CD4-positive, alpha-beta T cell (primary cell): ENCODE data around the gene SENP3. TPM values are rescaled to one million over a fixed set of nuclear protein-coding genes. Genes with fewer than 3 reads are reported as not detected.

Experiments
- ATAC-seq: fragments of 200-7000 bp; cut with Tn5 transposase; one replicate; pipeline ENCODE4 v1.10.0; 2022; ENCODE audit warnings: mild to moderate bottlenecking; ENCODE audit not compliant: poor library complexity
- CTCF ChIA-PET: fragments of 350-600 bp; sonication (Branson Sonifier 250); formaldehyde crosslinking; loops from one replicate; lab custom pipeline; 2021; ENCODE audit warnings: antibody characterized with exemption, inconsistent platforms; lab: Charles Lee
- POLR2A ChIA-PET: fragments of 350-600 bp; sonication (Branson Sonifier 250); formaldehyde crosslinking; loops from one replicate; lab custom pipeline; 2021; ENCODE audit warnings: antibody characterized with exemption, inconsistent platforms; lab: Charles Lee
- DNase-seq, 14 experiments: peaks; one replicate each; pipeline ENCODE4 v3.0.0-alpha.2; 2013 to 2020; ENCODE audit warnings: mixed read lengths in 2 of 14
- H3K27ac ChIP-seq, 2 donors: one replicate each; pipeline versions ENCODE4 v1.5.1 to v1.7.0; 2013; ENCODE audit warnings: low read length in 2 of 2, low read depth in 1 of 2, mild to moderate bottlenecking in 1 of 2
- H3K27me3 ChIP-seq, 2 experiments: 1 replicate in 1 of 2; 2 replicates in 1 of 2; pipeline versions ENCODE4 v1.6.1 to v1.7.0; 2013; ENCODE audit warnings: low read length in 2 of 2, control low read depth in 1 of 2, mild to moderate bottlenecking in 1 of 2, moderate library complexity in 1 of 2; ENCODE audit not compliant: insufficient read depth in 2 of 2, control insufficient read depth in 1 of 2
- H3K36me3 ChIP-seq: one replicate; pipeline ENCODE4 v1.6.1; 2013; ENCODE audit warnings: low read length, control low read depth; ENCODE audit not compliant: insufficient read depth
- H3K4me1 ChIP-seq: one replicate; pipeline ENCODE4 v1.6.1; 2013; ENCODE audit warnings: low read length, control low read depth; ENCODE audit not compliant: insufficient read depth
- H3K4me3 ChIP-seq: one replicate; pipeline ENCODE4 v1.5.1; 2013; ENCODE audit warnings: mild to moderate bottlenecking, low read length, moderate library complexity
- H3K9me3 ChIP-seq, 2 experiments: 1 replicate in 1 of 2; 2 replicates in 1 of 2; pipeline versions ENCODE4 v1.6.1 to v1.7.0; 2013; ENCODE audit warnings: low read length in 2 of 2, mild to moderate bottlenecking in 2 of 2, control low read depth in 1 of 2, moderate library complexity in 1 of 2; ENCODE audit not compliant: control insufficient read depth in 1 of 2, insufficient read depth in 1 of 2
- H3K27ac Mint-ChIP-seq: one replicate; pipeline ENCODE4 v1.8.0; 2020; ENCODE audit warnings: mixed read lengths
- H3K27me3 Mint-ChIP-seq: one replicate; pipeline ENCODE4 v1.8.0; 2021; ENCODE audit warnings: mixed read lengths
- H3K36me3 Mint-ChIP-seq: one replicate; pipeline ENCODE4 v1.8.0; 2021; ENCODE audit warnings: low read depth, mixed read lengths
- H3K4me1 Mint-ChIP-seq: one replicate; pipeline ENCODE4 v1.8.0; 2021; ENCODE audit warnings: low read depth, mixed read lengths
- H3K4me3 Mint-ChIP-seq: one replicate; pipeline ENCODE4 v1.8.0; 2020; ENCODE audit warnings: mild to moderate bottlenecking, mixed read lengths
- H3K9me3 Mint-ChIP-seq: one replicate; pipeline ENCODE4 v1.8.0; 2020; ENCODE audit warnings: mixed read lengths
- CTCF ChIP-seq: fragments of 200-600 bp; IDR thresholded peaks from one replicate; pipeline ENCODE4 v1.8.0; 2022; ENCODE audit warnings: antibody characterized with exemption, mild to moderate bottlenecking
- intact Hi-C, 2 experiments: fragments of 100-400 bp; cut with DNase I in 1 of 2; cut with micrococcal nuclease in 1 of 2; formaldehyde crosslinking; loops; one replicate each; pipeline versions ENCODE4 v1.15.1 to v1.9.0; 2023 to 2025; cut with DNase I, micrococcal nuclease
- polyA plus RNA-seq, 2 donors: library from polyadenylated mRNA; unstranded; fragments of 120-200 nt; gene quantifications; one replicate each; pipeline ENCODE4 v1.2.1, GENCODE V29; 2013
- total RNA-seq, 174 experiments: library from RNA in 2 of 174; stranded (reverse) in 2 of 174; gene quantifications; one replicate each; pipeline ENCODE4 v1.2.3 and lab custom pipeline; 2021 to 2026

Gene SENP3
- total RNA-seq (10 to 100 TPM; 27.7 to 28.9 TPM), total RNA-seq (lab: John Stamatoyannopoulos, UW) (6.8 to 47.7 (median 14.7) reads per million in 172 experiments)
- polyA plus RNA-seq (2013, experiment 1 of 2), result 36.2 TPM
- polyA plus RNA-seq (2013, experiment 2 of 2), result 39.7 TPM

GRCh38 chr17:7561589-7562207, at the start of gene SENP3:
Gene SENP3, plus strand, starts transcription at chr17:7561919. Its CDS starts 1,158 bp downstream, at chr17:7563077.
- intact Hi-C loops, result loop anchor here (1.0 to 5.0 kb wide), 7 partner anchors 11 to 309 kb away; partner anchors contain the start of genes CTDNEP1 (in 1 of the 2), ELP5 (in 1 of the 2), POLR2A (in 1 of the 2) and TMEM102 (in 1 of the 2)

GRCh38 chr17:7512105-7512504, 49.6 kb upstream of the SENP3 start:
- Mint-ChIP-seq H3K9me3 (no peaks in the 10 kb centered on the region), H3K27ac (no peak overlapping the region), H3K4me3 (no peak overlapping the region), H3K36me3 (peaks cover 78% of the 10 kb centered on the region), H3K27me3 (no peaks in the 10 kb centered on the region), H3K4me1 (no peaks in the 10 kb centered on the region)
- intact Hi-C loops, result loop anchor here in 1 of 2 experiments (10.0 kb wide), 1 partner anchor 173 kb away; the partner anchor contains the start of genes TP53 and WRAP53
- Histone ChIP-seq H3K36me3 (peaks cover 69% of the 10 kb centered on the region), H3K4me3 (no peak overlapping the region), H3K27me3 (no peaks in the 10 kb centered on the region), H3K4me1 (no peaks in the 10 kb centered on the region), H3K27ac (no peak overlapping the region), H3K9me3 (no peaks in the 10 kb centered on the region)
- DNase-seq (no peak), ATAC-seq (no peak)
- TF ChIP-seq CTCF, result no peak
- POLR2A ChIA-PET, result no interaction called here
- CTCF ChIA-PET, result no interaction called here

More at GRCh38 chr17:7561589-7562207, at the start of gene SENP3:
- peaks cover 66% of the 10 kb centered on the region for H3K4me1 ChIP-seq
- peaks cover 34% of the 10 kb centered on the region for H3K4me1 Mint-ChIP-seq
- ChIA-PET POLR2A (interaction anchor here (0.8 to 4.8 kb wide), 27 partner anchors 9 to 327 kb away, joined by 3 to 51 read pairs (median 5); partner anchors contain the start of genes ACAP1, DVL2, FXR2 and MPDU1), CTCF (interaction anchor here (1.1 to 2.9 kb wide), 24 partner anchors 9 to 238 kb away, joined by 3 to 48 read pairs (median 10); partner anchors contain the start of genes ACAP1, CD68, FXR2 and MPDU1)
- no peaks in the 10 kb centered on the region for H3K9me3 ChIP-seq
- H3K9me3 Mint-ChIP-seq, result no peaks in the 10 kb centered on the region
- no peaks in the 10 kb centered on the region for H3K27me3 ChIP-seq
- H3K27me3 Mint-ChIP-seq, result no peaks in the 10 kb centered on the region
- H3K36me3 ChIP-seq, result peaks cover 36% of the 10 kb centered on the region
- DNase-seq (peak; percentile 77 to 98 (median 86)), ATAC-seq (peak; percentile 83)
- peaks cover 43% of the 10 kb centered on the region for H3K36me3 Mint-ChIP-seq
- peak within 1 kb of the TSS; percentile 95 for H3K4me3 Mint-ChIP-seq
- H3K27ac Mint-ChIP-seq, result peak within 1 kb of the TSS; percentile 93
- H3K4me3 ChIP-seq, result peak within 1 kb of the TSS; percentile 91
- no peak for TF ChIP-seq CTCF
- H3K27ac ChIP-seq, result peak within 1 kb of the TSS; percentile 88 to 96

GRCh38 chr17:7512824-7513540, 48.7 kb upstream of the SENP3 start:
- DNase-seq (no peak), ATAC-seq (no peak)
- H3K36me3 Mint-ChIP-seq, result peaks cover 69% of the 10 kb centered on the region
- Histone ChIP-seq H3K27me3 (no peaks in the 10 kb centered on the region), H3K36me3 (peaks cover 60% of the 10 kb centered on the region), H3K9me3 (no peaks in the 10 kb centered on the region), H3K27ac (no peak overlapping the region), H3K4me3 (no peak overlapping the region), H3K4me1 (no peaks in the 10 kb centered on the region)
- ChIA-PET POLR2A (interaction anchor here (0.7 to 2.9 kb wide), 4 partner anchors 29 to 174 kb away, joined by 3 to 12 read pairs (median 8); partner anchors contain the start of genes POLR2A, TMEM102, TP53 and WRAP53), CTCF (interaction anchor here (0.7 to 3.7 kb wide), 4 partner anchors 10 to 175 kb away, joined by 3 to 30 read pairs (median 5); partner anchors contain the start of gene SENP3)
- no peak overlapping the region for H3K4me3 Mint-ChIP-seq
- no peaks in the 10 kb centered on the region for H3K4me1 Mint-ChIP-seq
- H3K27me3 Mint-ChIP-seq, result no peaks in the 10 kb centered on the region
- intact Hi-C loops, result loop anchor here in 1 of 2 experiments (10.0 kb wide), 1 partner anchor 172 kb away; the partner anchor contains the start of genes TP53 and WRAP53
- no peaks in the 10 kb centered on the region for H3K9me3 Mint-ChIP-seq
- TF ChIP-seq CTCF, result no peak
- H3K27ac Mint-ChIP-seq, result no peak overlapping the region
